SK-N-MC (cell line): Measurements from ENCODE around the gene PLA2G3.

Source experiments
- EZH2 ChIP-seq: fragments of 200-600 bp; sonication (generic); IDR thresholded peaks from one replicate; pipeline ENCODE4 v1.6.1; 2017; ENCODE audit warnings: antibody characterized with exemption
- FOXP2 ChIP-seq: optimal IDR thresholded peaks from 2 replicates; pipeline ENCODE3; 2011; ENCODE audit warnings: mild to moderate bottlenecking, moderate library complexity; ENCODE audit not compliant: insufficient read depth; ENCODE audit errors: extremely low read length, control extremely low read depth
- POLR2AphosphoS5 ChIP-seq: IDR thresholded peaks from 2 replicates; pipeline ENCODE4 v1.6.1; 2012; ENCODE audit warnings: mild to moderate bottlenecking, low read depth, low read length, borderline replicate concordance

GRCh38 chr22:31088233-31088986 lies 51.9 kb downstream of the PLA2G3 start:
- no peak for TF ChIP-seq EZH2
- TF ChIP-seq POLR2AphosphoS5: no peak
- TF ChIP-seq FOXP2: no peak
